HEK293T (cell line): Measurements from ENCODE around the gene CD81.

Experiments used
- ARNT ChIP-seq: fragments of 450-650 bp; IDR thresholded peaks from 2 replicates; pipeline ENCODE4 v1.6.1; 2017; ENCODE audit warnings: mild to moderate bottlenecking
- BHLHE40 ChIP-seq: fragments of 450-650 bp; IDR thresholded peaks from 2 replicates; pipeline ENCODE4 v1.6.1; 2016; ENCODE audit warnings: mild to moderate bottlenecking, moderate library complexity, borderline replicate concordance
- CTBP1 ChIP-seq: fragments of 450-650 bp; IDR thresholded peaks from 2 replicates; pipeline ENCODE4 v1.6.1; 2016; ENCODE audit warnings: borderline replicate concordance
- ELF4 ChIP-seq: fragments of 450-650 bp; IDR thresholded peaks from 2 replicates; pipeline ENCODE4 v1.6.1; 2017; ENCODE audit warnings: antibody characterized with exemption
- FOXA1 ChIP-seq: fragments of 450-650 bp; IDR thresholded peaks from 2 replicates; pipeline ENCODE4 v1.6.1; 2016; ENCODE audit warnings: mild to moderate bottlenecking
- FOXK2 ChIP-seq: fragments of 450-650 bp; IDR thresholded peaks from 2 replicates; pipeline ENCODE4 v1.6.1; 2016; ENCODE audit warnings: mild to moderate bottlenecking
- FOXM1 ChIP-seq: fragments of 450-650 bp; IDR thresholded peaks from 2 replicates; pipeline ENCODE4 v1.6.1; 2017; ENCODE audit warnings: mild to moderate bottlenecking, borderline replicate concordance
- HDGF ChIP-seq: fragments of 450-650 bp; IDR thresholded peaks from 2 replicates; pipeline ENCODE4 v1.6.1; 2017; ENCODE audit warnings: antibody characterized with exemption, borderline replicate concordance
- L3MBTL2 ChIP-seq: fragments of 450-650 bp; conservative IDR thresholded peaks from 2 replicates; pipeline ENCODE4 v1.6.1; 2016; ENCODE audit warnings: mild to moderate bottlenecking
- LEF1 ChIP-seq: fragments of 450-650 bp; IDR thresholded peaks from 2 replicates; pipeline ENCODE4 v1.6.1; 2017; ENCODE audit warnings: mild to moderate bottlenecking, borderline replicate concordance
- NFRKB ChIP-seq: fragments of 450-650 bp; IDR thresholded peaks from 2 replicates; pipeline ENCODE4 v1.6.1; 2016; ENCODE audit warnings: mild to moderate bottlenecking, moderate library complexity
- PKNOX1 ChIP-seq: fragments of 450-650 bp; IDR thresholded peaks from 2 replicates; pipeline ENCODE4 v1.6.1; 2016
- SP1 ChIP-seq: fragments of 450-650 bp; IDR thresholded peaks from 2 replicates; pipeline ENCODE4 v1.6.1; 2017
- SUZ12 ChIP-seq: fragments of 450-650 bp; IDR thresholded peaks from 2 replicates; pipeline ENCODE4 v1.6.1; 2016; ENCODE audit warnings: mild to moderate bottlenecking

GRCh38 chr11:2432171-2432621, 55.1 kb downstream of the CD81 start:
- TF ChIP-seq FOXK2 (no peak), FOXM1 (no peak), SP1 (no peak), FOXA1 (no peak), ARNT (no peak), PKNOX1 (no peak), NFRKB (no peak), BHLHE40 (no peak), SUZ12 (no peak), ELF4 (no peak), HDGF (no peak), LEF1 (no peak), L3MBTL2 (no peak), CTBP1 (no peak)
